Measurements from ENCODE around the gene ZNF74. TPM values are rescaled to one million over a fixed set of nuclear protein-coding genes. Genes with fewer than 3 reads are reported as not detected.
A peak's percentile ranks its signal among the peaks of the same experiment; 100 is the strongest.
"Not testable (repeated sequence)": the region's sequence is repeated elsewhere in the genome, so short reads cannot be mapped to it uniquely, and the experiment has no call there.

Gene ZNF74
- total and polyA plus RNA-seq, 2 experiments from 2014 or later = 15.6 to 17.9 TPM

DNA sequence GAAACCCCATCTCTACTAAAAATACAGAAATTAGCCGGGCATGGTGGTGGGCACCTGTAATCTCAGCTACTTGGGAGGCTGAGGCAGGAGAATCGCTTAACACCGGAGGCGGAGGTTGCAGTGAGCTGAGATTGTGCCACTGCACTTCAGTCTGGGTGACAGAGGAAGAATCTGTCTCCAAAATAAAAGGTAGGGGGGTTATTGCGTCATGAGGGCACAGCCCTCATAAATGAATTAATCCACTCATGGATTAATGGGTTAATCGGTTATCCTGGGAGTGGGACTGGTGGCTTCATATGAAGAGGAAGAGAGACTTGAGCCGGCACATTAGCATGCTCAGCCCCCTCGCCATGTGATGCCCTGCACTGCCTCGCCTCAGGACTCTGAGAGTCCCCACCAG, 25.1 kb upstream of the ZNF74 start:
- whole genome bisulfite sequencing (ENCODE audit: low lambda C conversion rate, missing lambda C conversion rate) = 95% methylated on average over 9 of the region's 9 CpGs
- H3K9me3 ChIP-seq (ENCODE audit: low read depth); H3K27ac ChIP-seq; H3K4me2 ChIP-seq; H3K79me2 ChIP-seq; H3K4me3 ChIP-seq; H3K36me3 ChIP-seq (replicated peaks; ENCODE audit: insufficient read depth, low read depth); H2AFZ ChIP-seq; H3K27me3 ChIP-seq; DNase-seq (ENCODE audit: low spot score); H4K20me1 ChIP-seq (ENCODE audit: insufficient read depth, poor library complexity, severe bottlenecking); H3K4me1 ChIP-seq (ENCODE audit: insufficient read depth); H3K9me2 ChIP-seq (replicated peaks; ENCODE audit: insufficient read depth): not testable (repeated sequence)

DNA sequence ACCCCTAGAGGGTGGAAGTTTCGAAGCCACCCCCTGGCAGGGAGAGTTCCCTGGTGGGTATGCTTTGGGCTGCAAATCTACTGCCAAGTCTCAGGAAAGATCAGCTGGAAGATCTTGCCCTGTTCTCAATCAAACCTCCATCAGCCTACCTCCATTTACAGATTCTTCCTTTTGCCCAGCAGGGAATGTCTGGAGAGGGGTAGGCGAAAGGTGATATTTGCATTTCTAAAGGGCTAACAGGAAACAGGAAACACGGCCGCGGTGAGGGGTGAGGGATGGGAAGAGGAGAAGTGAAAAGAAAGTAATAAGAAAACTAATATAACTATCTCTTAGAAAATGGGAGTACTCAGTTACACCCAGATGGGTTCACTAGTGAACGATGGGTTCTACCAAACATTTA, 22.3 kb upstream of the ZNF74 start:
- DNase-seq (ENCODE audit: low spot score); H2AFZ ChIP-seq; H3K79me2 ChIP-seq; H3K36me3 ChIP-seq (replicated peaks; ENCODE audit: insufficient read depth, low read depth); H3K4me2 ChIP-seq; H3K27ac ChIP-seq; H3K4me3 ChIP-seq; H3K4me1 ChIP-seq (ENCODE audit: insufficient read depth); H3K9me2 ChIP-seq (replicated peaks; ENCODE audit: insufficient read depth); H3K27me3 ChIP-seq; H4K20me1 ChIP-seq (ENCODE audit: insufficient read depth, poor library complexity, severe bottlenecking); H3K9me3 ChIP-seq (ENCODE audit: low read depth): not testable (repeated sequence)
- WGBS (ENCODE audit: low lambda C conversion rate, missing lambda C conversion rate) = 81% methylated on average over 2 of the region's 6 CpGs

DNA sequence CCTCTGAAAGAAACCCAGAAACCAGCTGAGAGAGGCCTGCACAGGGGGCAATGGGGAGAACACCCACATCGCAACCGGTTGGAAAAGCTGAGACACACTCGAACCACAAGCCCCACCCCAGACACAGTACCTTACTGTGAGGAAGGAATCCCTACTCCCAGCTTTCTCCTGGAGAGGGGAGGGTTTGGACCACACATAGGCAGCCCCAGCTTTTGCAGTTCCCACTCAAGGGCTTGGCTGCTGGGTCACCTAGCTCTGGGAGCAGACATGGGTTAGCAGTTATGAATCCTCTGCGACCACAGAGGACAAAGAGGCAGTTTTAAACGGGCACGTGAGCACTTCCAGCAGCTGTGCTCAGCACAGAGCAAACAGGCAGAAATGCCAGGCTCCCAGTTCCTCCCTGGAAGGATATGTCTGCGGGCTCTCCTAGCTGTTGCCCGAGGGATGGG, 21.5 kb upstream of the ZNF74 start:
- peak overlapping the region; percentile 49 for H2AFZ ChIP-seq
- not testable (repeated sequence) for H3K9me2 ChIP-seq (replicated peaks; ENCODE audit: insufficient read depth); H3K4me1 ChIP-seq (ENCODE audit: insufficient read depth); H4K20me1 ChIP-seq (ENCODE audit: insufficient read depth, poor library complexity, severe bottlenecking); H3K79me2 ChIP-seq; H3K27me3 ChIP-seq; DNase-seq (ENCODE audit: low spot score); H3K4me2 ChIP-seq; H3K9me3 ChIP-seq (ENCODE audit: low read depth); H3K4me3 ChIP-seq; H3K36me3 ChIP-seq (replicated peaks; ENCODE audit: insufficient read depth, low read depth)
- H3K27ac ChIP-seq = peak overlapping the region; percentile 66
- WGBS (ENCODE audit: low lambda C conversion rate, missing lambda C conversion rate) = 17% methylated on average over 8 of the region's 8 CpGs

DNA sequence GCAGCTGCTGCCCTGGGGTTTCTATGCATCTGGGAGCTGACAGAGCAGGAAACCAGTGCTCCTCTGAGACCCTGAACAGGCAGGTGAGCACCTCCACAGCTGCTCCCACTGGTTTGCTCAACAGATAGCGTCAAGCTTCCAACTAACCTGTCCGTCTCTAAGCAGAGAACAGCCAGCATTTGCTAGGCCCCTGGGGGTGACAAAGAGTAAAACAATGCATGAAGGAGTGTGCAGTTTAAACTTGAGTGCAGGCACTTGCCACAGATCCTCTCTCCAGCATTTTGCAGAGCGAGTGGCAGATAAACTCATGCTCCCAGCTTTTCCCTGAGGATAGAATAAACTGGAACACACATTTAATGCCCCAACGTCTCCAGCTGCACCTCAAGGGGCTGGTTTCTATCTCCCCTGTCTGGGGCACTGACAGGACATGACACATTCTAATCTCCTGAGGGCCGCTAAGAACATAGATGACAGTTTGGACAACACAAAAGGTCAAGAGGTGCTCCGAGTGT, 20.7 kb upstream of the ZNF74 start:
- not testable (repeated sequence) for H3K27ac ChIP-seq; H3K4me1 ChIP-seq (ENCODE audit: insufficient read depth); H3K4me2 ChIP-seq

DNA sequence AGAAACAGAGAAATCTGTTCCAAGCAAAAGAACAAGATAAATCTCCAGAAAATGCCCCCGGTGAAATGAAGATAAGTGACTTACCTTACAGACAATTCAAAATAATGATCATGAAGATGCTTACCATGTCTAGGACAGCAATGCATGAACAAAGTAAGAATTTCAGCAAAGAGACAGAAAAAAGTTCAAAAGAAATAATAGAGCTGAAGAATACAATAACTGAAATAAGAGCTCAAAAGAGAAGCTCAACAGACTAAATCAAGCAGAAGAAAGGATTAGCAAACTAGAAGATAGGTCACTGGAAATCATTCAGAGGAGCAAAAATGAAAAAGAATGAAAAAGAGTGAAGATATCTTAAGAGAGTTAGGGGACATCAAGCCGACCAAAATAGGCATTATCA, 19.8 kb upstream of the ZNF74 start:
- WGBS (ENCODE audit: low lambda C conversion rate, missing lambda C conversion rate) = 100% methylated on average over 1 of the region's 2 CpGs
- H3K27ac ChIP-seq; H3K9me3 ChIP-seq (ENCODE audit: low read depth); H3K4me2 ChIP-seq; H4K20me1 ChIP-seq (ENCODE audit: insufficient read depth, poor library complexity, severe bottlenecking); H3K9me2 ChIP-seq (replicated peaks; ENCODE audit: insufficient read depth); DNase-seq (ENCODE audit: low spot score); H3K79me2 ChIP-seq; H3K4me1 ChIP-seq (ENCODE audit: insufficient read depth); H3K4me3 ChIP-seq; H3K36me3 ChIP-seq (replicated peaks; ENCODE audit: insufficient read depth, low read depth); H3K27me3 ChIP-seq; H2AFZ ChIP-seq: not testable (repeated sequence)

More for the DNA sequence above, 20.7 kb upstream of the ZNF74 start:
- not testable (repeated sequence) for H3K79me2 ChIP-seq; H3K27me3 ChIP-seq; H3K4me3 ChIP-seq; DNase-seq (ENCODE audit: low spot score); H2AFZ ChIP-seq; H3K9me2 ChIP-seq (replicated peaks; ENCODE audit: insufficient read depth); H3K9me3 ChIP-seq (ENCODE audit: low read depth); H4K20me1 ChIP-seq (ENCODE audit: insufficient read depth, poor library complexity, severe bottlenecking); H3K36me3 ChIP-seq (replicated peaks; ENCODE audit: insufficient read depth, low read depth)
- 58% methylated on average over 6 of the region's 6 CpGs for WGBS (ENCODE audit: low lambda C conversion rate, missing lambda C conversion rate)

DNA sequence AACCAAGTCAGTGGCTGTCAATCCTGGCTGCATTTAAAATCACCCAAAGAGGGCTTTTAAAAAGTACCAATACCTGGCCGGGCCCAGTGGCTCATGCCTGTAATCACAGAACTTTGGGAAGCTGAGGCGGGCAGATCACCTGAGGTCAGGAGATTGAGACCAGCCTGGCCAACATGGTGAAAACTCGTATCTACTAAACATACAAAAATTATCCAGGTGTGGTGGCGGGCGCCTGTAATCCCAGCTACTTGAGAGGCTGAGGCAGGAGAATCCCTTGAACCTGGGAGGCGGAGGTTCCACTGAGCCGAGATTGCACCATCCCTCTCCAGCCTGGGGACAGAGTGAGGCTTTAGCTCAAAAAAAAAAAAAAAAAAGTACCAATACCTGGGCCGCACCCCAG, 17.7 kb upstream of the ZNF74 start:
- H3K79me2 ChIP-seq; H3K27ac ChIP-seq; H3K9me3 ChIP-seq (ENCODE audit: low read depth); H4K20me1 ChIP-seq (ENCODE audit: insufficient read depth, poor library complexity, severe bottlenecking); H3K4me3 ChIP-seq; H3K9me2 ChIP-seq (replicated peaks; ENCODE audit: insufficient read depth); DNase-seq (ENCODE audit: low spot score); H3K27me3 ChIP-seq; H3K4me2 ChIP-seq; H3K36me3 ChIP-seq (replicated peaks; ENCODE audit: insufficient read depth, low read depth); H3K4me1 ChIP-seq (ENCODE audit: insufficient read depth); H2AFZ ChIP-seq: not testable (repeated sequence)
- WGBS (ENCODE audit: low lambda C conversion rate, missing lambda C conversion rate) = 94% methylated on average over 8 of the region's 8 CpGs

DNA sequence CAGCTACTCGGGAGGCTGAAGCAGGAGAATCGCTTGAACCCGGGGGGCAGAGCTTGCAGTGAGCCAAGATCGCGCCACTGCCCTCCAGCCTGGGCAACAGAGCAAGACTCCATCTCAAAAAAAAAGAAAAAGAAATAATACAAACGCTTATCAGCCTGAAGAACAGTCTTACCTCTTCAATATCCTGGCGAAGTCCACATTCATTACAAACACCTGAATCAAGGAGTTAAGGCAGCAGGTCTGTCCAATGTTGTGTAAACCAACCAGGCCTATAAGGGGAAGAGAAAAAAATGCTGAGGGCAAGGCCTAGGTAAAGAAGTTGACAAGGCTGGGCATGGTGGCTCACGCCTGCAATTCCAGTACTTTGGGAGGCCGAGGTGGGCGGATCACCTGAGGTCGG, 17.0 kb upstream of the ZNF74 start:
- H3K9me2 ChIP-seq (replicated peaks; ENCODE audit: insufficient read depth); H3K4me2 ChIP-seq; H3K27me3 ChIP-seq; H2AFZ ChIP-seq; H4K20me1 ChIP-seq (ENCODE audit: insufficient read depth, poor library complexity, severe bottlenecking); H3K36me3 ChIP-seq (replicated peaks; ENCODE audit: insufficient read depth, low read depth); H3K9me3 ChIP-seq (ENCODE audit: low read depth); H3K79me2 ChIP-seq; H3K4me1 ChIP-seq (ENCODE audit: insufficient read depth); H3K4me3 ChIP-seq; H3K27ac ChIP-seq; DNase-seq (ENCODE audit: low spot score): not testable (repeated sequence)
- WGBS (ENCODE audit: low lambda C conversion rate, missing lambda C conversion rate) = 99% methylated on average over 11 of the region's 11 CpGs
